GM19043 (cell line): ENCODE measurements around the gene MPP2.
"Not testable (repeated sequence)": the region's sequence is repeated elsewhere in the genome, so short reads cannot be mapped to it uniquely, and the experiment has no call there.

Experiments used
- ATAC-seq: cut with Tn5 transposase; IDR thresholded peaks from one replicate; pipeline ENCODE4 v1.9.1; 2021; ENCODE audit warnings: low read depth; ENCODE audit not compliant: unreplicated experiment

Gene MPP2

GRCh38 chr17:43905985-43906852 is 1.1 kb downstream of the MPP2 start:
- ATAC-seq, result no peak

GRCh38 chr17:43905400-43905984 is 1.8 kb downstream of the MPP2 start:
- ATAC-seq, result no peak

- ATAC-seq, result no peak
Observed at GRCh38 chr17:43901861-43902589, 5.3 kb downstream of the MPP2 start.

- ATAC-seq, result no peak
Observed at GRCh38 chr17:43900858-43901754, 6.2 kb downstream of the MPP2 start.

DNA sequence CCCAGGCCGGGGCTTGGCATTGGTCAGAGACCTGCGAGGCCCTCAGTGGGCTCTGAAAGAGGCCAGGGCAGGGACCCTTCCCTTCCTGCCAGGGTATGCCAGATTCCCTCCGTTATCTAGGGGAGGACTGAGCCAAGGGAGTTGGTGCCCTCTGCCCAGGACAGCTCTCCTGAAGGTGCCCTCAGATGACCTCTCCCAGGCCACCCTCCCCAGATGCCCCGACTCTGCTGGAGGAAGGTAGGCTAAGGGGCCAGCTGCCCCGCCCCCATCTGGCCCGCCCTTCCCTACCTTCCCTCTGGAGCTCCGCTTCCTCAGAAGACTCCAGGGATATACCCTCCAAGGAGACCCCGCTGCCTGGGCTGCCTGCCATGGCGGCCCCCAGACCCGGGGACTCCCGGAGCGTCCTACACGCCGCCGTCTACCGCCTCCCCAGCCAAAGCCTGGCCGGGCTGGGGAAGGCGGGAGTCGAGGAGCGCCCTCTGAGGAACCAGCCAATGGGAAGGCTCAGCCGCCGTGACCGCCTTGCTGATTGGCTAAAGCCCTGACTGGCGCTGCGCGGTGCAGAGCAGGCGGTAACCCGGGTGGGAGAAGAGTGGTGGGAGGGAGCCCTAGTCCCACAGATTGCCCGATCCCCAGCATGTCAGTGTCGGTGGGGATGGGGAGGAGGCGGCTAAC is 7.0 kb downstream of the MPP2 start:
- ATAC-seq, result no peak

GRCh38 chr17:43898446-43898845 is 8.9 kb downstream of the MPP2 start:
- ATAC-seq, result no peak

- no peak for ATAC-seq
Observed at GRCh38 chr17:43897831-43898230, 9.5 kb downstream of the MPP2 start.

GRCh38 chr17:43894494-43894893 is 12.8 kb downstream of the MPP2 start:
- not testable (repeated sequence) for ATAC-seq

GRCh38 chr17:43892647-43892952 is 14.7 kb downstream of the MPP2 start:
- no peak for ATAC-seq

GRCh38 chr17:43891851-43892646 is 15.3 kb downstream of the MPP2 start:
- ATAC-seq, result no peak

DNA sequence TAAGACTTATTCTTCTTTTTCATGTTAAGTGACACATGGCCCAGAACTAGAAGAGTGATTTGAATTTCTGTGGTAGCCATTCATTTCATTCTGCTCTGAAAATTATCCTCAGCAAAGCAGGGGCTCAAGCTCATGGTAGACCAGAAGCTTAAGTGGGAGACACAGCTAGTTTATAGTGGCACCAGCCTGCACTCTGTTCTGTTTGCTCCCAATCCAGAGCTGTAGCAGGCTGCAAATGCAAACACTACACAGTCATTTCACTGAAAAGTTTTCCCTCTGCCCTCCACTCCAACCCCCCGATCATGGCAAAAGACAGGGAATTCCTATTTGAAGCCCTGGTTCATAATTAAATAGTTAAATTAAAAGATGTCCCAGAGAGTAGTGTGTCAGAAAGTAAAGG is 17.1 kb downstream of the MPP2 start:
- no peak for ATAC-seq

- ATAC-seq, result no peak
Observed at GRCh38 chr17:43888548-43888947, 18.8 kb downstream of the MPP2 start.

- no peak for ATAC-seq
Observed at GRCh38 chr17:43882761-43883415, 24.4 kb downstream of the MPP2 start.

DNA sequence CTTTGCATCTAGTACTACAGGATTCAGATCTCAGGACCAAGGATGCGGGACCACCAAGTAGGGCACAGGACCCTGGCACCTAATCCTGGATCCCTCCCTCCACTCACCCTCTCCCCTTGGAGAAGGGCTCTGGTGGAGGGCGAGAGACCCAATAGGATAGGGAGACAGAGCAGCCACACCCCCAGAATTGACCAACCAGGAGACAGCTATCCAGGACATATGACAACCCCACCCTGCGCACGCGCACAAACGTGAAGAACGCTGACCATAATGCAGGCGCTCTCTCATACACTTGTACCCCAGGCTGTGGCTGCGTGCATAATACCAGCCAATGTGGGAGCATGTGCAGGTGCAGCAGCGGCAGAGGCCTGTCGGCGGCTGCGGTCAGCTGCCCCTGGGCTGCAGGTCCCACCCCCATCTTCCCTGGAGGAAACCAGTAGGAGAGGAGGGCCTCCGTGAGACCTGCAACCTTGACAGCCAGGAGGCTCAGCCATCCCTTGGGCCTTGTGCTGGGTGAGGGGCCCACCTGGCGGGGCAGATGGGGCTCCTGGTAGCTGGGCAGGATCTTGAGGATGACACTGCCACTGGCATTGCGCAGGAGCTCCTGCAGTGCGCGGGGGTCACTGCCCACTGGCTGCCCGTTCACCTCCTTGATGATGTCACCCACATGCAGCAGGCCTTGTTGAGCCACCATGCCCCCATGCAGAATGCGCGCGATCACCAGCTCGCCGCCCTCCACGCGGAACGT is 25.4 kb downstream of the MPP2 start:
- no peak for ATAC-seq

DNA sequence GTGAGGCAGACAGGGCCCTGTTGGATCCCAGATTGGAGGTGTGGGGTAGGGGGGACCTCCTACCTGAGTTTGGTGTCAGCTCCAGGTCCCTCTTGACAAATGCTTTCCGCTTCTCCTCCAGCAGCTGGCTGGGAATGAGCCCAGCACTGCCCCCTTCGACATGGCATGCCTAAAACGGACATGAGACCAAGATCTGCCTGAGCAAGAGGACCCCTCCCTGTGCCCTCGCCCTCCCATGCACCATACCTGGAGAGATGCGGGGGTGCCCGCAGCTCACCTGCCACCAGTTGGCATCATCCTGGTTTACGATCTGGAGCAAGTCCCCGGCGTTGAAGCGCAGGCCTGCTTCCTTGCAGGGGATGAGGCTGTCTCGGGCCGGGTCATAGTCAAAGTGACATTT is 26.2 kb downstream of the MPP2 start:
- ATAC-seq, result no peak

DNA sequence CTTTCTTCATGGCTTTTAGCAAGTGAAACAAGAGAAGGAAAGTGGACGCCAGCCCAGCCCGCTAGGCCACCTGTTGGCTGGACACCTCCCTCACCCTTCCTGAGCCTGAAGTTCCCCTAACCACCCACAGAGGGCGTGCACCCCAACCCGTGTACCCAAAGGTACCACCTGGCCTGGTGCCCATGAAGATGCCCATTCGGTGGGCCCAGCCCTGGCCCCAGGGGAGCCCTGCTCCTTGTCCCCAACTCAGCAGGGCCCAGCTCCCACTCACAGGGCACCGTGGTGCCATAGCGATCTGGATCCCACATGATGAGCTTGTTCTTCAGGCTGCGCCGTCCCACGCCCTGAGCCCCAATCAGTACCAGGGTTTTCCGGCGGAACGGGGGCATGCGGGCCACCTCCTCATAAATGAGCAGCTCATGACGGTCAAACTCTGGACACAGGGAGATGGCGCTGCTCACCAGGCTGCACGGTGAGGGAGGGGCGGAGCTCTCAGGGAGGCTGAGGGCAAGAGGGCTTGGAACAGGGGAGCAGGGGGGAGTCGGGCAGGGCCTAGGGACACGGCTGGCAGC is 26.8 kb downstream of the MPP2 start:
- no peak for ATAC-seq

GRCh38 chr17:43879723-43880419 is 27.5 kb downstream of the MPP2 start:
- ATAC-seq, result no peak
